Activated effector memory CD4-positive, alpha-beta T cell treated with anti-CD3 and anti-CD28 coated beads, Interleukin-2, amount 50 U/mL, for 16 hours (primary cell): ENCODE measurements around the gene ZNF174.

Experiments used
- DNase-seq: peaks from one replicate; pipeline ENCODE4 v3.0.0-alpha.2; 2020

The ZNF174 gene

GRCh38 chr16:3443108-3444031 is 42.4 kb downstream of the ZNF174 start, which contains the start of the genes NAA60 and ZNF597:
TSS of gene NAA60 (plus strand) at chr16:3443680. CDS start at chr16:3476228, 32,548 bp downstream.
TSS of gene ZNF597 (minus strand) at chr16:3443504. CDS start at chr16:3443153, 351 bp downstream.
- peak; percentile 92 for DNase-seq

GRCh38 chr16:3444032-3444388 is 43.0 kb downstream of the ZNF174 start:
- DNase-seq, result peak; percentile 75

GRCh38 chr16:3454093-3454492 is 53.1 kb downstream of the ZNF174 start:
- DNase-seq, result no peak

- no peak for DNase-seq
Observed at GRCh38 chr16:3454631-3455147, 53.7 kb downstream of the ZNF174 start.

GRCh38 chr16:3457434-3458252 is 56.6 kb downstream of the ZNF174 start:
- DNase-seq, result peak; percentile 96

GRCh38 chr16:3458278-3458851 is 57.4 kb downstream of the ZNF174 start:
- DNase-seq, result peak; percentile 69

GRCh38 chr16:3458852-3459361 is 57.9 kb downstream of the ZNF174 start:
- peak; percentile 61 for DNase-seq
